SK-N-SH (cell line): ENCODE measurements around the gene MAPRE3. TPM values are rescaled to one million over a fixed set of nuclear protein-coding genes. Genes with fewer than 3 reads are reported as not detected.

Source experiments
- CTCF ChIA-PET: fragments of 300-600, 350-600 bp; formaldehyde crosslinking; extraction: SDS; loops from one replicate; lab custom pipeline; 2021; lab: Yijun Ruan, JAX
- POLR2A ChIA-PET: fragments of 350-600 bp; sonication (Branson Sonifier 250); formaldehyde crosslinking; extraction: SDS; loops from one replicate; lab custom pipeline; 2020; ENCODE audit warnings: antibody characterized with exemption, inconsistent platforms; lab: Yijun Ruan, JAX
- DNase-seq: peaks from one replicate; pipeline ENCODE4 v3.0.0; 2012
- H2AFZ ChIP-seq: fragments of 200-600 bp; sonication (generic); 2 replicates; pipeline ENCODE4 v1.8.1; 2016; ENCODE audit warnings: antibody characterized with exemption, mild to moderate bottlenecking, low read depth
- H3F3A ChIP-seq: fragments of 200-600 bp; sonication (generic); replicated peaks from 2 replicates; pipeline ENCODE3; 2016; ENCODE audit warnings: antibody characterized with exemption, mild to moderate bottlenecking; ENCODE audit not compliant: insufficient read depth
- H3K27ac ChIP-seq, 2 experiments: fragments of 200-500 bp in 1 of 2; fragments of 200-600 bp in 1 of 2; sonication (Bioruptor generic) in 1 of 2; sonication (generic), shearing (Covaris generic) in 1 of 2; 2 replicates each; pipeline versions ENCODE4 v1.5.1 to v1.6.1; 2014 to 2016; ENCODE audit warnings: low read depth in 2 of 2, inconsistent platforms in 1 of 2, low read length in 1 of 2, mild to moderate bottlenecking in 1 of 2, mixed read lengths in 1 of 2
- H3K27me3 ChIP-seq: fragments of 200-600 bp; sonication (generic), shearing (Covaris generic); 2 replicates; pipeline ENCODE4 v1.6.1; 2016; ENCODE audit warnings: mixed run types; ENCODE audit not compliant: insufficient read depth
- H3K36me3 ChIP-seq, 2 experiments: fragments of 200-500 bp in 1 of 2; fragments of 200-600 bp in 1 of 2; sonication (Bioruptor generic) in 1 of 2; sonication (generic) in 1 of 2; replicated peaks in 1 of 2; 2 replicates each; pipeline versions ENCODE3 to v1.5.1; 2014 to 2016; ENCODE audit warnings: low read length in 1 of 2, mild to moderate bottlenecking in 1 of 2; ENCODE audit not compliant: insufficient read depth in 2 of 2, control insufficient read depth in 1 of 2
- H3K4me1 ChIP-seq, 2 experiments: fragments of 200-500 bp in 1 of 2; fragments of 200-600 bp in 1 of 2; sonication (Bioruptor generic) in 1 of 2; sonication (generic), shearing (Covaris generic) in 1 of 2; 2 replicates each; pipeline versions ENCODE4 v1.5.1 to v1.6.1; 2014 to 2016; ENCODE audit warnings: low read depth in 1 of 2, low read length in 1 of 2, mixed run types in 1 of 2; ENCODE audit not compliant: insufficient read depth in 2 of 2, control insufficient read depth in 1 of 2
- H3K4me2 ChIP-seq: fragments of 200-600 bp; sonication (generic), shearing (Covaris generic); 2 replicates; pipeline ENCODE4 v1.6.1; 2017; ENCODE audit warnings: mixed run types
- H3K4me3 ChIP-seq, 2 experiments: fragments of 200-500 bp in 1 of 2; fragments of 200-600 bp in 1 of 2; sonication (Bioruptor generic) in 1 of 2; sonication (generic), shearing (Covaris generic) in 1 of 2; 2 replicates each; pipeline versions ENCODE4 v1.5.1 to v1.8.1; 2014 to 2016; ENCODE audit warnings: low read depth in 2 of 2, inconsistent platforms in 1 of 2, low read length in 1 of 2, mild to moderate bottlenecking in 1 of 2, mixed read lengths in 1 of 2, moderate library complexity in 1 of 2
- H3K79me2 ChIP-seq: fragments of 200-600 bp; sonication (generic); 2 replicates; pipeline ENCODE4 v1.8.1; 2017; ENCODE audit warnings: mild to moderate bottlenecking; ENCODE audit not compliant: insufficient read depth
- H3K9ac ChIP-seq: fragments of 200-600 bp; sonication (generic); 2 replicates; pipeline ENCODE4 v1.6.1; 2017; ENCODE audit warnings: mixed run types
- H3K9me2 ChIP-seq: fragments of 200-600 bp; sonication (generic); 2 replicates; pipeline ENCODE4 v1.6.1; 2017; ENCODE audit warnings: mixed run types
- H3K9me3 ChIP-seq: fragments of 200-600 bp; sonication (generic); 2 replicates; pipeline ENCODE4 v1.6.1; 2017; ENCODE audit warnings: mixed run types, mild to moderate bottlenecking, moderate library complexity
- H4K20me1 ChIP-seq: fragments of 200-600 bp; sonication (generic); 2 replicates; pipeline ENCODE4 v1.6.1; 2017; ENCODE audit warnings: mild to moderate bottlenecking, mixed run types; ENCODE audit not compliant: insufficient read depth
- CHD2 ChIP-seq: fragments of 150-350 bp; IDR thresholded peaks from 2 replicates; pipeline ENCODE4 v1.6.1; 2018; ENCODE audit warnings: low read length; ENCODE audit not compliant: partially characterized antibody
- ELF1 ChIP-seq: IDR thresholded peaks from 2 replicates; pipeline ENCODE4 v1.4.0; 2012
- EZH2phosphoT487 ChIP-seq: fragments of 200-600 bp; sonication (generic); IDR thresholded peaks from 2 replicates; pipeline ENCODE4 v1.6.1; 2017; ENCODE audit warnings: low read depth, mixed run types, mild to moderate bottlenecking, antibody characterized with exemption, moderate library complexity, borderline replicate concordance
- FOSL2 ChIP-seq: IDR thresholded peaks from 2 replicates; pipeline ENCODE4 v1.4.0; 2012; ENCODE audit warnings: low read depth, mild to moderate bottlenecking, moderate library complexity, borderline replicate concordance
- FOXJ3 ChIP-seq: sonication (generic); formaldehyde crosslinking; IDR thresholded peaks from 2 replicates; pipeline ENCODE4 v1.5.1; 2020; ENCODE audit warnings: mild to moderate bottlenecking, missing genetic modification reagents
- GABPA ChIP-seq: IDR thresholded peaks from 2 replicates; pipeline ENCODE4 v1.4.0; 2012; ENCODE audit warnings: low read depth, mild to moderate bottlenecking
- JUND ChIP-seq: IDR thresholded peaks from 2 replicates; pipeline ENCODE4 v1.4.0; 2012
- MEF2A ChIP-seq: IDR thresholded peaks from 2 replicates; pipeline ENCODE4 v1.4.0; 2012; ENCODE audit warnings: low read depth, borderline replicate concordance
- NFIC ChIP-seq: IDR thresholded peaks from 2 replicates; pipeline ENCODE4 v1.4.0; 2012; ENCODE audit warnings: borderline replicate concordance
- NRF1 ChIP-seq: IDR thresholded peaks from 2 replicates; pipeline ENCODE4 v1.6.1; 2012; ENCODE audit warnings: low read depth, mild to moderate bottlenecking, low read length
- POLR2AphosphoS5 ChIP-seq: IDR thresholded peaks from 2 replicates; pipeline ENCODE4 v1.6.1; 2012; ENCODE audit warnings: low read depth, low read length
- RAD21 ChIP-seq: IDR thresholded peaks from 2 replicates; pipeline ENCODE4 v1.6.1; 2012; ENCODE audit warnings: mild to moderate bottlenecking, low read length
- RFX5 ChIP-seq: IDR thresholded peaks from 2 replicates; pipeline ENCODE4 v1.6.1; 2012; ENCODE audit warnings: mild to moderate bottlenecking, improper control_type of control experiment, low read length
- SIN3A ChIP-seq: IDR thresholded peaks from 2 replicates; pipeline ENCODE4 v1.6.1; 2012; ENCODE audit warnings: low read depth, mild to moderate bottlenecking, low read length, moderate library complexity, borderline replicate concordance
- SMC3 ChIP-seq: IDR thresholded peaks from 2 replicates; pipeline ENCODE4 v1.6.1; 2012; ENCODE audit warnings: low read depth, low read length, improper control_type of control experiment
- TAF1 ChIP-seq: IDR thresholded peaks from 2 replicates; pipeline ENCODE4 v1.6.1; 2012; ENCODE audit warnings: low read depth, mild to moderate bottlenecking, low read length, moderate library complexity, borderline replicate concordance
- TCF12 ChIP-seq: IDR thresholded peaks from 2 replicates; pipeline ENCODE4 v1.4.0; 2012
- YY1 ChIP-seq: IDR thresholded peaks from 2 replicates; pipeline ENCODE4 v1.4.0; 2012; ENCODE audit warnings: low read depth, mild to moderate bottlenecking
- WGBS: methylation state at CpG from one replicate; pipeline ENCODE4 v1.1.6; 2017; ENCODE audit warnings: low lambda C conversion rate; 5-methylcytosine and 5-hydroxymethylcytosine counted together
- polyA plus RNA-seq, 3 experiments: library from polyadenylated mRNA; depleted of rRNA; stranded (reverse); fragments of >200 nt; gene quantifications; 2 replicates each; pipeline ENCODE4 v1.2.3, GENCODE V29; 2012
- TF ChIP-seq, protein P1 (sequence below): IDR thresholded peaks from 2 replicates; pipeline ENCODE4 v1.4.0; 2012; ENCODE audit warnings: low read depth, borderline replicate concordance
- TF ChIP-seq, protein P2 (sequence below): IDR thresholded peaks from 2 replicates; pipeline ENCODE4; 2012
- TF ChIP-seq, protein P3 (sequence below): fragments of 200-600 bp; sonication (generic); IDR thresholded peaks from 2 replicates; pipeline ENCODE4 v1.6.1; 2017; ENCODE audit warnings: antibody characterized with exemption, mild to moderate bottlenecking, moderate library complexity
- TF ChIP-seq, protein P4 (sequence below): fragments of 150-350 bp; IDR thresholded peaks from 2 replicates; pipeline ENCODE4 v1.6.1; 2017; ENCODE audit warnings: antibody characterized with exemption, low read length, low read depth, borderline replicate concordance

The MAPRE3 gene
- polyA plus RNA-seq, 1 of the 3 experiments (the other 2 are of a cell fraction) = 24.4 TPM

DNA sequence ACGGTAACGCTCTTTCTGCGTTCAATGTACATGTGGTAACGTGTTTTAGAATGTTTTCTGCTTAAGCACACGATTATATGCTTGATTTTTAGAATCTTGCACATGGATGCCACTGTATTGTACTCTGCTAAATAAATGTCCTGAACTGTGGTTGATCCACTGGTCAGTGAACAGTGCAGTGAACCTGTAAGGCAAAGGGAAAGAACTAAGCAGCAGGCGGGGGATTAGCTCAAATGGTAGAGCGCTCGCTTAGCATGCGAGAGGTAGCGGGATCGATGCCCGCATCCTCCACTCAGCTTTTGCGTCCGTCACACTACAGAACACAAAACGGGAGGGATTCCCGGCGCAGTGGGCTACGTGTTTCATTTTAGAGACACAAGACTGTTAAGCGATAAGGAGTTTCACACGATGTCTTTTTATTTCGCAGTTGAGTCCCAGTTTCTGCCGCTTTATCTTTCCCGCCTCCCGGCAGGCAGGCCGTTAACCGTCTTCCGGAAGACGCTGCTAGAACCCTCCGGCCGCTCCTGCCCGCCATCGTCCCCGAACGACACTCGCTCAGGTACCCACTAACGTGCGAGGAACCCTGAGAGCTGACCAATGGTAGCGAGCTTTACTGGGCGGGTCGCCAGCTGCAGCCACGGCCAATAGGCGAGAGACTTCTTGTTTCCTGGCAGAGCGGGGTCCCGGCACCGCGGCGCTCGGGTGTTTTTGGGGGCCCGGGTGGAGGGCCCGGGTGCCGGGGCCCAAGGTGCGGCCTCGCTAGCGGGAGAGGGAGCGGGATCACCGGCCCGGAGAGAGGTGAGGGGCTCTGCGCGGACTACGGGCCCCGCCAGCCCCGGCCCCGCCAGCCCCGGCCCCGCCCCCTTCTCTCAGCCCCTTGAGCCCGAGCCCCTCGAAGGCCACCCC lies 80.8 kb downstream of the MAPRE3 start, which contains the start of gene AGBL5 (continued):
- TF ChIP-seq, protein P1, sequence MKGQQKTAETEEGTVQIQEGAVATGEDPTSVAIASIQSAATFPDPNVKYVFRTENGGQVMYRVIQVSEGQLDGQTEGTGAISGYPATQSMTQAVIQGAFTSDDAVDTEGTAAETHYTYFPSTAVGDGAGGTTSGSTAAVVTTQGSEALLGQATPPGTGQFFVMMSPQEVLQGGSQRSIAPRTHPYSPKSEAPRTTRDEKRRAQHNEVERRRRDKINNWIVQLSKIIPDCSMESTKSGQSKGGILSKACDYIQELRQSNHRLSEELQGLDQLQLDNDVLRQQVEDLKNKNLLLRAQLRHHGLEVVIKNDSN = 0 out of 2 replicates have a peak, but pooled peaks have one; percentile 6
- TF ChIP-seq GABPA (peak; percentile 35), RAD21 (no peak), SIN3A (no peak), ELF1 (peak; percentile 63; the same call in 1 of the 2 replicates)
- TF ChIP-seq, protein P2, sequence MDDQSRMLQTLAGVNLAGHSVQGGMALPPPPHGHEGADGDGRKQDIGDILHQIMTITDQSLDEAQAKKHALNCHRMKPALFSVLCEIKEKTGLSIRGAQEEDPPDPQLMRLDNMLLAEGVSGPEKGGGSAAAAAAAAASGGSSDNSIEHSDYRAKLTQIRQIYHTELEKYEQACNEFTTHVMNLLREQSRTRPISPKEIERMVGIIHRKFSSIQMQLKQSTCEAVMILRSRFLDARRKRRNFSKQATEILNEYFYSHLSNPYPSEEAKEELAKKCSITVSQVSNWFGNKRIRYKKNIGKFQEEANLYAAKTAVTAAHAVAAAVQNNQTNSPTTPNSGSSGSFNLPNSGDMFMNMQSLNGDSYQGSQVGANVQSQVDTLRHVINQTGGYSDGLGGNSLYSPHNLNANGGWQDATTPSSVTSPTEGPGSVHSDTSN = 0 out of 2 replicates have a peak, but pooled peaks have one; percentile 4
- TF ChIP-seq, protein P3, sequence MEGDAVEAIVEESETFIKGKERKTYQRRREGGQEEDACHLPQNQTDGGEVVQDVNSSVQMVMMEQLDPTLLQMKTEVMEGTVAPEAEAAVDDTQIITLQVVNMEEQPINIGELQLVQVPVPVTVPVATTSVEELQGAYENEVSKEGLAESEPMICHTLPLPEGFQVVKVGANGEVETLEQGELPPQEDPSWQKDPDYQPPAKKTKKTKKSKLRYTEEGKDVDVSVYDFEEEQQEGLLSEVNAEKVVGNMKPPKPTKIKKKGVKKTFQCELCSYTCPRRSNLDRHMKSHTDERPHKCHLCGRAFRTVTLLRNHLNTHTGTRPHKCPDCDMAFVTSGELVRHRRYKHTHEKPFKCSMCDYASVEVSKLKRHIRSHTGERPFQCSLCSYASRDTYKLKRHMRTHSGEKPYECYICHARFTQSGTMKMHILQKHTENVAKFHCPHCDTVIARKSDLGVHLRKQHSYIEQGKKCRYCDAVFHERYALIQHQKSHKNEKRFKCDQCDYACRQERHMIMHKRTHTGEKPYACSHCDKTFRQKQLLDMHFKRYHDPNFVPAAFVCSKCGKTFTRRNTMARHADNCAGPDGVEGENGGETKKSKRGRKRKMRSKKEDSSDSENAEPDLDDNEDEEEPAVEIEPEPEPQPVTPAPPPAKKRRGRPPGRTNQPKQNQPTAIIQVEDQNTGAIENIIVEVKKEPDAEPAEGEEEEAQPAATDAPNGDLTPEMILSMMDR = no peak
- TF ChIP-seq, protein P4, sequence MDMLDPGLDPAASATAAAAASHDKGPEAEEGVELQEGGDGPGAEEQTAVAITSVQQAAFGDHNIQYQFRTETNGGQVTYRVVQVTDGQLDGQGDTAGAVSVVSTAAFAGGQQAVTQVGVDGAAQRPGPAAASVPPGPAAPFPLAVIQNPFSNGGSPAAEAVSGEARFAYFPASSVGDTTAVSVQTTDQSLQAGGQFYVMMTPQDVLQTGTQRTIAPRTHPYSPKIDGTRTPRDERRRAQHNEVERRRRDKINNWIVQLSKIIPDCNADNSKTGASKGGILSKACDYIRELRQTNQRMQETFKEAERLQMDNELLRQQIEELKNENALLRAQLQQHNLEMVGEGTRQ = 0 out of 2 replicates have a peak, but pooled peaks have one; percentile 1

DNA sequence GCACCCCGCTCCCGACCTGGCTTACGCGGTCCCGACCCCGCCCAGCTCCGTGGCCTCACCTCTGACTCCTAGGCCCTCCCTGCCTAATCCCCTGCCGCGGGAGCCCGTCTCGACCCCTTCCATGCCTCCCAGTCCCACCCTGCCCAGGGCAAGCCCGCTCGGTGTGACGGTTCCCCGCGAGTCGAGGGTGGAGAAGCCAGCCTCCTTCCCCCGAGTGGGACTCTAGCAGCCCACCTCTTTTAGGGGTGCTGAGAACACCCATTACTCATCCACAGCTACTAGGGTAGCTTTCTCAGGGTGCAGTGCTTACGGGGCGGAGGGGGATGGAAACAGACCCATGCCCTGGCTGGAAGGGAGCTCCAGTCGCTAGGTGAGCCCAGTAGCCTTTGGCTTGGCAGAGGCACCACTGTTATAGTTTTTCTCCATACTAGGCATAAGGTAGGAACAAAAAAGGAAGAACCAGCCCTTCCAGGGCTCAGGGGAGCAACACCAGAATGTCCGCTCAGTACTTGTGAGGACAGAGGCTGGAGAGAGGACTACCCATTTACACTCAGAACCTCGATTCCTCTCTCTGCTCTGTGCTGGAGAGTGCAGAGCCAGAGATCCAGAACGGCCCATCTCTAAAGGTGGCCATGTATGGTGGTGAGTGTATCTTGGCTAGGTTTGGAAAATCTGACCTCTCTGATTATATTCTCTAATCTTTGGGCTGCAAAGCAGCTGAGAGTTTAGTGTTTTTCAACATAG lies 81.6 kb downstream of the MAPRE3 start:
- TF ChIP-seq MEF2A (no peak), TAF1 (no peak), NFIC (no peak), EZH2phosphoT487 (no peak), YY1 (no peak), JUND (no peak), TCF12 (no peak), RFX5 (no peak), NRF1 (no peak), SMC3 (no peak), ELF1 (no peak), FOXJ3 (no peak), CHD2 (no peak), FOSL2 (no peak), POLR2AphosphoS5 (no peak)
- Histone ChIP-seq H3K9me2 (no peaks in the 10 kb centered on the region), H2AFZ (peak overlapping the region; percentile 71), H3K27ac (peak overlapping the region in 1 of 2 experiments; percentile 98; a peak in 3 of 4 replicates), H3K4me3 (peak overlapping the region; percentile 86 to 89), H3F3A (peaks cover 32% of the 10 kb centered on the region), H3K27me3 (no peaks in the 10 kb centered on the region), H3K4me2 (peak overlapping the region; percentile 98), H4K20me1 (no peaks in the 10 kb centered on the region), H3K9ac (peak overlapping the region; percentile 76), H3K4me1 (peaks cover 10 to 15% of the 10 kb centered on the region in 2 experiments; a peak in 2 of 4 replicates), H3K9me3 (no peaks in the 10 kb centered on the region), H3K79me2 (no peaks in the 10 kb centered on the region), H3K36me3 (peaks cover 13 to 37% of the 10 kb centered on the region in 2 experiments)
- CTCF ChIA-PET = interaction anchor here (0.7 to 13.5 kb wide), 11 partner anchors 8 to 251 kb away, joined by 3 to 216 read pairs (median 6); partner anchors contain the start of genes EMILIN1, KHK and OST4
- 12% methylated on average over 17 of the region's 24 CpGs for WGBS
- peak; percentile 67 for DNase-seq
- POLR2A ChIA-PET = interaction anchor here (0.6 to 4.8 kb wide), 14 partner anchors 8 to 90 kb away, joined by 3 to 80 read pairs (median 12); partner anchors contain the start of genes EMILIN1, KHK, OST4 and TMEM214
